ENCODE results near the gene ZNF830.
"Not testable (repeated sequence)": the region's sequence is repeated elsewhere in the genome, so short reads cannot be mapped to it uniquely, and the experiment has no call there.

The ZNF830 gene

GRCh38 chr17:34961093-34961911 lies at the start of gene ZNF830, which contains the start of gene CCT6B:
Gene ZNF830, plus strand, starts transcription at chr17:34961540. Its CDS starts 27 bp downstream, at chr17:34961567.
Gene CCT6B, minus strand, starts transcription at chr17:34961460. Its CDS starts 67 bp downstream, at chr17:34961393.
- DNase-seq: peak; percentile 90

- no peak for DNase-seq
Measured at GRCh38 chr17:34913001-34913400, 48.3 kb upstream of the ZNF830 start.

GRCh38 chr17:34916120-34916519 lies 45.2 kb upstream of the ZNF830 start:
- no peak for DNase-seq

GRCh38 chr17:34917381-34917780 lies 44.0 kb upstream of the ZNF830 start:
- DNase-seq: no peak

GRCh38 chr17:34920676-34921075 lies 40.7 kb upstream of the ZNF830 start:
- no peak for DNase-seq

- DNase-seq: no peak
Measured at GRCh38 chr17:34926661-34927060, 34.7 kb upstream of the ZNF830 start.

GRCh38 chr17:34930283-34930682 lies 31.1 kb upstream of the ZNF830 start:
- no peak for DNase-seq

GRCh38 chr17:34950780-34951179 lies 10.6 kb upstream of the ZNF830 start:
- DNase-seq: not testable (repeated sequence)

- no peak for DNase-seq
Measured at GRCh38 chr17:34958438-34958837, 2.9 kb upstream of the ZNF830 start.

GRCh38 chr17:34974179-34974578 lies 12.8 kb downstream of the ZNF830 start:
- DNase-seq: no peak

- DNase-seq: no peak
Measured at GRCh38 chr17:34974794-34975785, 13.8 kb downstream of the ZNF830 start.

- DNase-seq: no peak
Measured at GRCh38 chr17:34979153-34979552, 17.8 kb downstream of the ZNF830 start.

GRCh38 chr17:34979650-34980352 lies 18.5 kb downstream of the ZNF830 start:
- peak; percentile 3 for DNase-seq

GRCh38 chr17:34980353-34980680 lies 19.0 kb downstream of the ZNF830 start, which contains the start of gene LIG3:
Gene LIG3, plus strand, starts transcription at chr17:34980512. Its CDS starts 2,494 bp downstream, at chr17:34983006.
- peak; percentile 94 for DNase-seq

GRCh38 chr17:34980681-34981537 lies 19.6 kb downstream of the ZNF830 start:
- peak; percentile 78 for DNase-seq

- peak; percentile 77 for DNase-seq
Measured at GRCh38 chr17:34981538-34982241, 20.4 kb downstream of the ZNF830 start.

- DNase-seq: no peak
Measured at GRCh38 chr17:34987232-34987631, 25.9 kb downstream of the ZNF830 start.

- no peak for DNase-seq
Measured at GRCh38 chr17:34988644-34989043, 27.3 kb downstream of the ZNF830 start.

- no peak for DNase-seq
Measured at GRCh38 chr17:34989473-34989872, 28.1 kb downstream of the ZNF830 start.

GRCh38 chr17:34990921-34991365 lies 29.6 kb downstream of the ZNF830 start:
- DNase-seq: no peak

GRCh38 chr17:34991606-34992005 lies 30.3 kb downstream of the ZNF830 start:
- DNase-seq: no peak

Measured in NCI-H146 (cell line).